Activated naive CD4-positive, alpha-beta T cell treated with anti-CD3 and anti-CD28 coated beads for 36 hours (primary cell): ENCODE measurements around the gene RFLNA. TPM values are rescaled to one million over a fixed set of nuclear protein-coding genes. Genes with fewer than 3 reads are reported as not detected.

Source experiments
- CTCF ChIA-PET: fragments of 350-600 bp; sonication (Branson Sonifier 250); formaldehyde crosslinking; loops from one replicate; lab custom pipeline; 2021; ENCODE audit warnings: antibody characterized with exemption; lab: Charles Lee
- DNase-seq: peaks from one replicate; pipeline ENCODE4 v3.0.0-alpha.2; 2020
- H3K27ac Mint-ChIP-seq: one replicate; pipeline ENCODE4 v1.8.0; 2021; ENCODE audit warnings: mild to moderate bottlenecking, mixed read lengths
- H3K27me3 Mint-ChIP-seq: one replicate; pipeline ENCODE4 v1.8.0; 2021; ENCODE audit warnings: low read depth, mixed read lengths
- H3K36me3 Mint-ChIP-seq: one replicate; pipeline ENCODE4 v1.8.0; 2021; ENCODE audit warnings: low read depth, mixed read lengths
- H3K4me1 Mint-ChIP-seq: one replicate; pipeline ENCODE4 v1.8.0; 2021; ENCODE audit warnings: low read depth, mixed read lengths
- H3K4me3 Mint-ChIP-seq: one replicate; pipeline ENCODE4 v1.8.0; 2021; ENCODE audit warnings: mild to moderate bottlenecking, moderate library complexity, mixed read lengths
- H3K9me3 Mint-ChIP-seq: one replicate; pipeline ENCODE4 v1.8.0; 2021; ENCODE audit warnings: mixed read lengths
- intact Hi-C: fragments of 100-400 bp; cut with micrococcal nuclease; formaldehyde crosslinking; loops from one replicate; pipeline ENCODE4 v1.15.1; 2023
- total RNA-seq, 2 experiments: library from RNA; stranded (reverse); gene quantifications; one replicate each; pipeline ENCODE4 v1.2.3, GENCODE V29; 2021

The RFLNA gene
- total RNA-seq, 2 experiments from 2014 or later = not detected

- Mint-ChIP-seq H3K9me3 (peaks cover 14% of the 10 kb centered on the region), H3K27me3 (peaks cover 21% of the 10 kb centered on the region), H3K27ac (no peak overlapping the region), H3K4me3 (no peak overlapping the region), H3K36me3 (peaks cover 2% of the 10 kb centered on the region), H3K4me1 (no peaks in the 10 kb centered on the region)
- DNase-seq = no peak
- CTCF ChIA-PET = interaction anchor here (0.6 kb wide), 1 partner anchor 563 kb away, joined by 3 read pairs; no protein-coding TSS in a partner anchor
- intact Hi-C loops = no loop called here
Observed at GRCh38 chr12:124286971-124287370, 7.9 kb upstream of the RFLNA start.

GRCh38 chr12:124289634-124290600 is 5.0 kb upstream of the RFLNA start:
- no peaks in the 10 kb centered on the region for H3K4me1 Mint-ChIP-seq
- DNase-seq = no peak
- peaks cover 5% of the 10 kb centered on the region for H3K9me3 Mint-ChIP-seq
- peaks cover 18% of the 10 kb centered on the region for H3K27me3 Mint-ChIP-seq
- CTCF ChIA-PET = no interaction called here
- no peak overlapping the region for H3K27ac Mint-ChIP-seq
- peaks cover 2% of the 10 kb centered on the region for H3K36me3 Mint-ChIP-seq
- H3K4me3 Mint-ChIP-seq = no peak overlapping the region
- intact Hi-C loops = no loop called here

GRCh38 chr12:124292385-124292784 is 2.5 kb upstream of the RFLNA start:
- Mint-ChIP-seq H3K9me3 (no peaks in the 10 kb centered on the region), H3K27ac (no peak overlapping the region), H3K4me3 (no peak overlapping the region), H3K27me3 (peaks cover 27% of the 10 kb centered on the region), H3K36me3 (no peaks in the 10 kb centered on the region), H3K4me1 (no peaks in the 10 kb centered on the region)
- CTCF ChIA-PET = no interaction called here
- intact Hi-C loops = no loop called here
- DNase-seq = no peak

- intact Hi-C loops = no loop called here
- Mint-ChIP-seq H3K4me3 (no peak overlapping the region), H3K9me3 (no peaks in the 10 kb centered on the region)
Observed at GRCh38 chr12:124293286-124294003, 1.4 kb upstream of the RFLNA start.

GRCh38 chr12:124295431-124296058 is 652 bp downstream of the RFLNA start:
- CTCF ChIA-PET = no interaction called here
- H3K4me3 Mint-ChIP-seq = no peak overlapping the region

More at GRCh38 chr12:124293286-124294003, 1.4 kb upstream of the RFLNA start:
- Mint-ChIP-seq H3K27me3 (peaks cover 26% of the 10 kb centered on the region), H3K36me3 (no peaks in the 10 kb centered on the region), H3K27ac (no peak overlapping the region), H3K4me1 (no peaks in the 10 kb centered on the region)
- DNase-seq = no peak
- CTCF ChIA-PET = no interaction called here

GRCh38 chr12:124296295-124296915 is 1.5 kb downstream of the RFLNA start:
- no peak overlapping the region for H3K4me3 Mint-ChIP-seq
- no peaks in the 10 kb centered on the region for H3K4me1 Mint-ChIP-seq
- CTCF ChIA-PET = no interaction called here
- H3K9me3 Mint-ChIP-seq = no peaks in the 10 kb centered on the region
- intact Hi-C loops = no loop called here
- H3K27me3 Mint-ChIP-seq = peaks cover 26% of the 10 kb centered on the region
- no peaks in the 10 kb centered on the region for H3K36me3 Mint-ChIP-seq
- DNase-seq = no peak
- H3K27ac Mint-ChIP-seq = no peak overlapping the region

More at GRCh38 chr12:124295431-124296058, 652 bp downstream of the RFLNA start:
- no peaks in the 10 kb centered on the region for H3K9me3 Mint-ChIP-seq
- no peaks in the 10 kb centered on the region for H3K4me1 Mint-ChIP-seq
- peaks cover 26% of the 10 kb centered on the region for H3K27me3 Mint-ChIP-seq
- DNase-seq = no peak
- no peaks in the 10 kb centered on the region for H3K36me3 Mint-ChIP-seq
- H3K27ac Mint-ChIP-seq = no peak overlapping the region
- intact Hi-C loops = no loop called here

- Mint-ChIP-seq H3K4me1 (no peaks in the 10 kb centered on the region), H3K27ac (no peak overlapping the region), H3K9me3 (no peaks in the 10 kb centered on the region), H3K27me3 (peaks cover 26% of the 10 kb centered on the region), H3K4me3 (no peak overlapping the region), H3K36me3 (no peaks in the 10 kb centered on the region)
- intact Hi-C loops = no loop called here
- CTCF ChIA-PET = no interaction called here
- DNase-seq = no peak
Observed at GRCh38 chr12:124296916-124297351, 2.0 kb downstream of the RFLNA start.

GRCh38 chr12:124297389-124297788 is 2.5 kb downstream of the RFLNA start:
- Mint-ChIP-seq H3K4me1 (no peaks in the 10 kb centered on the region), H3K27ac (no peak overlapping the region), H3K9me3 (no peaks in the 10 kb centered on the region), H3K36me3 (no peaks in the 10 kb centered on the region), H3K27me3 (peaks cover 26% of the 10 kb centered on the region), H3K4me3 (no peak overlapping the region)
- DNase-seq = no peak
- CTCF ChIA-PET = no interaction called here
- intact Hi-C loops = no loop called here

GRCh38 chr12:124297856-124298255 is 3.0 kb downstream of the RFLNA start:
- no peak for DNase-seq
- no peaks in the 10 kb centered on the region for H3K4me1 Mint-ChIP-seq
- CTCF ChIA-PET = no interaction called here
- peaks cover 26% of the 10 kb centered on the region for H3K27me3 Mint-ChIP-seq
- H3K4me3 Mint-ChIP-seq = no peak overlapping the region
- H3K9me3 Mint-ChIP-seq = no peaks in the 10 kb centered on the region
- H3K36me3 Mint-ChIP-seq = no peaks in the 10 kb centered on the region
- H3K27ac Mint-ChIP-seq = no peak overlapping the region
- intact Hi-C loops = no loop called here

GRCh38 chr12:124298685-124299410 is 4.0 kb downstream of the RFLNA start:
- no peaks in the 10 kb centered on the region for H3K9me3 Mint-ChIP-seq
- no peaks in the 10 kb centered on the region for H3K36me3 Mint-ChIP-seq
- DNase-seq = no peak
- intact Hi-C loops = no loop called here
- no peaks in the 10 kb centered on the region for H3K4me1 Mint-ChIP-seq
- no peak overlapping the region for H3K4me3 Mint-ChIP-seq
- peaks cover 23% of the 10 kb centered on the region for H3K27me3 Mint-ChIP-seq
- no peak overlapping the region for H3K27ac Mint-ChIP-seq
- CTCF ChIA-PET = no interaction called here

GRCh38 chr12:124299628-124300388 is 4.9 kb downstream of the RFLNA start:
- Mint-ChIP-seq H3K4me1 (no peaks in the 10 kb centered on the region), H3K27ac (no peak overlapping the region), H3K4me3 (no peak overlapping the region), H3K9me3 (no peaks in the 10 kb centered on the region), H3K27me3 (peaks cover 19% of the 10 kb centered on the region), H3K36me3 (no peaks in the 10 kb centered on the region)
- DNase-seq = no peak
- intact Hi-C loops = no loop called here
- CTCF ChIA-PET = interaction anchor here (1.1 kb wide), 1 partner anchor 259 kb away, joined by 3 read pairs; no protein-coding TSS in a partner anchor
